ENCODE data around the gene POLD4.

Gene POLD4

DNA sequence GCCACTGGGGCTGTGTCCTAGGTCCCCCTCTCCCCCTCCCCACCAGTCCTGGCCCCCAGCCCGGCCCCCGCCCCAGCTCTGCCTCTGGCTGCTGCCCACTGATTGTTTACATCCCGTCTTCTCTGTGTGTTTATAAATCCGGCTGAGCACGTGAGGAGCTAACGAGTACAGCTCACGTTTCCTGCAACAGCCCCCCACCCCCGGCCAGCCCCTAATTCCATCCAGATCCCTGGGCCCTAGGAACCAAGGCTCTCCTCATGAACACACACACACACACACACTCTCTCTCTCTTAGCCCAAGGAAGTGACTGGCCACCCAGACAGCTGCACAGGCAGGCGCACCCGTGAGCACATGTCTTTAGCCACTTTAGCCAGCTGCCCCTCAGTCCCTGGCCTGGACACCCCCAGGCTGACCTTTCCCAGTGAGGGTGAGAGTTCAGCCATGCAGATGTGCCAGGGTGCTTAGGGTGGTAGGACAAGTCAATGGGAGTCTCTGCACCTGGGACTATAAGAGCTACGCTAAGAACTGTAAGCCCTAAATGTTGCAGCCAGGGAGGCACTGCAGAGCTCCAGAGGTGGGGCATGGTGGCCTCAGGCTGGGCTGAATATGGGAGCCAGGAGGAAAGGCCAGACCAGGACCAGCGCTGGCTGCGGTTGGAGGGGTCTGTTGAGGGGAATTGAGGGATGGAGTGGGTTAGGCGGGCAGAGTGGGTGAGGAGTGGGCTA lies 17.2 kb upstream of the POLD4 start:
- no peak for DNase-seq

DNA sequence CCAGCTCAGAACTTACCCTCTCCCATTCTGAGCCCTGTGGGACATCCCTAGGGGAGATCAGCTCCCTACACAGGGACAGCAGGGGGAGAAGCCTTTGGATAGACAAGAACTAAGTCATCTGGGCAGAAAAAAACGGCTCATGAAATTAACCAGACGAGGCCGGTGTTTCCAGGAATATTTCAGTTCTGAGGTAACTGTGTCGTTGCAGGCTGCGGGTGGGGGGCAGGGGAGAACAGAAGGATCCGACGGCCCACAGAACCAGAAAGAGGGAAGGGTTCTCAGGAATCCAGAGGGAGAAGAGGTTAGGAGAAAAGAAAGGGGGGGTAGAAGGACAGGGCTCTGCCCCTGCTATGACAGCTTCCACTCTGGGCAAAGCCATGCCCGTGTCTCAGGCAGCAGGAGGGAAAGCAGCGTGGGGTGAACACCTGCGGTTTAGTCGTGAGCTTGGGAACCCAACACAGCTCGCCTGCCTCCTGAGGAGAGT lies 16.5 kb upstream of the POLD4 start:
- DNase-seq: no peak

DNA sequence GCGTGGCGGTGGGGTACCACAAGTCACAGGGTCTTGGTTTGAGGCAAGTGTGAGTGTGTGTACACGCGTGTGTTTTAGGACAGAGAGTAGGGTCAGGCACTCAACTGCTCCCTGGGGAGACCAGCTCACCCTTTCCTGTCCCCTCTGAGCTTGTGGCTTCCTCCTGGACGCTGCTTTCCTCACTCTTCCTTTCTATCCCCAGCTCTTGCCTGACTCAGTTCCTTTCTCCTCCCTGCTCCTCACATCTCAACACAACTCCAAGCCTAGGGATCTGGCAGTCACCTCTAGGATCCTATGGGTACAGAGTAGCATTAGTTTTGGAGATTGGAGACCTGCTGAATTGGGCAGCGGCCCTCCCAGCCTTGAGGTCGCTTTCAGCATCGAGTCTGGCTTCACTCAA lies 15.9 kb upstream of the POLD4 start:
- DNase-seq: no peak

DNA sequence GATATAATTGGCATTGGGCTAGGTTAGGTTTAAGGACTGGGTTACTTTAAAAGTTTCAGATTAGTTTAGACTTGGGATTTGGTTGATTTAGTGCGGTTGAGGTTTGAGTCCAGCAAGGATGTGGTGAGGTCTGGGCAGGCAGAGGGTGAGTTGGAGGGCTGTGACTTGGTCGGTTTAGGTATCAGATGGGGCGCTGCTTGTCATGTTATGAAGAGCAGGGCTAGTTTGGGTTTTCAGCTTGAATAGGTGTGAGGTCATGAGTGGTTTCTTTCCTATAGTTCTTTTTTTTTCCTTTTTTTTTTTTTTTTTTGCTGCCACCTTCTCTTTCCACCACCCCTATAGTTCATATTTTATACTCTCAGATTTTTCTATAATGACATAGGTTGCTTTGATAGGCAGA lies 15.3 kb upstream of the POLD4 start:
- no peak for DNase-seq

DNA sequence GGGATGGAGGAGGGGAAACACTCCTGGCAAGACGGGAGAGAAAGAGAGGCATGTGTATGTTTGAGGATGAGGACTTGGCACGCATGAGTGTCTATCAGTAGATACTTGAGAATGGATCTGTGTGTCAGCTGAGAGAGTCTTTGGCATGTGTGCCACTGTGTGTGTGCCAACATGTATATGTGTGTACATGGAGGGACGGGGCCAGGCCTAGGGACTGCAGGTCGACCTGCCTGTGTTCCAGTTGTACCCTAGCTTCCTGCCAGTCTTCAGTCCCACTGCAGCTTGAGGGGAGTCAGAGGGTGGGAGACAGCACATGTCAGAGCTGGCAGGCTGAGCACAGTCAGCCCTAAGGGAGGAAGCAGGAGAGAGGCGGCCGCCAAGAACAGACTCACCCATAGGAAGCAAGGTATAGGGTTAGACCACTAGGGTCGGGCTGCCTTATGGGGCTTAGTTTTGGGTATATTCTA lies 14.4 kb upstream of the POLD4 start:
- no peak for DNase-seq

DNA sequence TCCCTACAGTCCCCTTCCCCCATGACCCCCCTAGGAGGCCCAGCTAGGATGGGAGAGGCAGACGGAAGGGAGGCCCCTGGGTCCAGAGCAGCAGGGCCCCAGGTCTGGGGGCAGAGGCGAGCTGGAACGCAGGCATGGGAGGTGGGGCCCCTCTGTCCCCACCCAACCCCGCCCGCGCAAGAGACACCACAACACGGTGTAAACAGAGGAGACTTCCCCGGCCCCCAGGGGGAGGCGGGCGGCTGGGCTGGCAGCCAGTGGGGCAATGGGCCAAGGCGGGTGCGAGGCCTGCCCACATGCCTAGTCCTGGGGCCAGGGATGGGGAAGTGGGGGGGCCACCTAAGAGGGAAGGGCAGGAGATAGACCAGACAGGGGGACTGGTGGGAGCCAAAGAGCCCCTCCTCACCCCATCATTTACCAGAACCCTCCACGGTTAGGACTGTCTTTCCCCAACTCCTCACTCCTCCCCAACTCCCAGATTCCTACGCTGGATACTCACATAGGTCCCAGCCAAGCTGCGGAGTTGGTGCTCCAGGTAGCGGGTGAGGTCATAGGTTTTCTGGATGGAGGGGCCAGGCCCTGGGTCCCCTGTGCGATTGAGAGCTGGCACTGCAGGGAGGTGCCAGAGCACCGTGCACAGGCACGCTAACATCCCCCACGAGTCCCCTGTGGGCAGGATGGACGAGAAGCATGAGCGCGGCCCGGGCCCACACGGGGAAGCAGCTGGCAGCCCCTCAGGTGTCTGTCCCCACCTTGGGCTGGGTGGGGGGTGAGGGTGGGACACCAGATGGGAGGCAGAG lies 13.8 kb upstream of the POLD4 start:
- no peak for DNase-seq

DNA sequence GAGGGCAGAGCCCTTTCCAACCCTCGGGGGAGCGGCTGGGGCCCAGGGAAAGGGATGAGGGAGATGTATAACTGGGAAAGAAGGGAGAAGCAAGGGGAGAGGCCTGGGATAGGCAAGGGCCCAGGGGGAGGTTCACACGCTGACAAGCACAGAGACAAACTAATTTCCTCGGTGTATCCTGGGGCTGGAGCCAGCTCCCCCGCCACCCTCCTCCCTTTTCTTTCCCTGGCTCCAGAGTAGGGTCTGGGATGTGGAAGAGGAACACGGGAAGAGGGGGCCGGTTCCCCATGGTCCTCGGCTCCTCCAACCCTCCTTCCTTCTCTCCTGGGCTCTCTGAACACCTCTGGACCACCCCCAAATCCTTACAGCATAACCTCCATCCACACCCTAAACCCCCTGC lies 13.2 kb upstream of the POLD4 start:
- no peak for DNase-seq

DNA sequence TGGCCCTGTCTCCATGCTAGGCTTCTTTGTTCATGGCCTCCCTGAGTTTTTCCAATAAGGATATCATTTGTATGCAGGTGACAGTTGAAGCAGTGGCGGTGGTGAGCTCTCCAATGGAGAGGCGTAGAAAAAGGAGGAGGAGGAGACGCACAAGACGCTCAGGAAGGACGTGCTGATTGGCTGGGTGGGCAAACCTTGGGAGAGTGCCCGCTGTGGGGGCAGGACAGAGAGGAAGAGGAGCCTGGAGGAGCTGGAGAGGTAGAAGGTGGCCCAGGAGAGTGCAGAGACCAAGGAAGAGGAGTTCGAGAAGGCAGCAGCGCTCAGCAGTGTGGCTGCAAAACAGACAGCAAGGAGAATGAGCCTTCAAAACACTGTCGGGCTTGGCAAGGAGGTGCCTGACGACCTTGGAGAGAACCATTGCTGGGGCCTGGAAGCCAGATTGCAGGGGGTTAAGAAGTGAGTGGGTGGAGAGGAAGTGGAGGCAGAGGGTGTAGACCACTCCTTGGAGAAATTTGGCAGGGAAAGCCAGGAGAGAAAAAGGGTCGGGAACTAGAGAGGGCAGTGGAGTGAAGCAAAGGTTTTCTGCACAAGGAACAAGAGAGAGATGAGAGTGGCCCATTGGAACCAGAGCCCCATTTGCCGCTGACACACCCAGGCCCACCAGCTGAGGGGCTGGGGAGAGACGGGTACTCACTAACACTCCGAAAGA lies 12.5 kb upstream of the POLD4 start:
- no peak for DNase-seq

DNA sequence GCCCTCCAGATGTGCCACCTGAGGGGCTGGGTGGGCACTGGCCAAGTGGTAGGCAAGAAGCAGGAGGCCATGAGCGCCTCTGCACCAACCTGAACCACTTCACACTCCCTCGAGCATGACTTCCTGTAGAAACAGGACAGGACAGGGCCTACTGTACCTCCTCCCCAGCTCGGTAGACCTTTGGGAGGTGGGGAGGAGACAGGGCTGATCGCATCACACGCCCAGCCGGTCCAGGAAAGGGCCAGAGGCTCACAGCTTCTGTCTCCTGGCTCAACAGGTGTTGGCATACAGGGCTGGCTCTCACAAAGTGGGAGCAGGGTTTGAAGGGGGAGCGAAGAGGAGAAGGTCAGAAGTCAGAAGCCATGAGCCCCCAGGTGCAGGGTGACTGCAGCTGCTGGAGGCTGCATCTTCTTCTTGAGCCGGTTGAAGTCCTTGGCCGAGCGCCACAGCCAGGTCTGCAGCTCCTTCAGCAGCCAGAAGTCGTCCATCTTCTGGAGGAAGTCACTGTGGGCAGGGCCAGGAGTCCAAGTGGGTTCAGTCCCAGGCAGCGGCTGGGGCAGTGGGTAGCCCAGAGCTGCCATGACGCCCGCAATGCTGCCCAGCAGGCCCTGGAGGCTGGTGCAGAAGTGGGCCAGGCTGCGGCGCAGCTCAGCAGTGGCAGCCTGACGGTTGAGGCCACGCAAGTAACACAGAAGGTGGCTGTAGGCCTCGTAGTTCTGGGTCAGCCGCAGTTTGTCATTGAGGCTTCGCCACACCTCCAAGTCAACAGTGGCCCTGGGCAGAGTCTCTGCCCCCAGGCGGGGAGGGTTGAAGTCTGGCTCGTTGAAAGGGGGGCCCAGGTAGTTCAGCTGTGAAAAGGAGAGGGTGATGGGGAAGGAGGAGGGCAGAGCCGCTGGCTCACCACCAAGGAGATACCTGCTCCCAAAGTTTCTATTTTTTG lies 11.7 kb upstream of the POLD4 start:
- no peak for DNase-seq

DNA sequence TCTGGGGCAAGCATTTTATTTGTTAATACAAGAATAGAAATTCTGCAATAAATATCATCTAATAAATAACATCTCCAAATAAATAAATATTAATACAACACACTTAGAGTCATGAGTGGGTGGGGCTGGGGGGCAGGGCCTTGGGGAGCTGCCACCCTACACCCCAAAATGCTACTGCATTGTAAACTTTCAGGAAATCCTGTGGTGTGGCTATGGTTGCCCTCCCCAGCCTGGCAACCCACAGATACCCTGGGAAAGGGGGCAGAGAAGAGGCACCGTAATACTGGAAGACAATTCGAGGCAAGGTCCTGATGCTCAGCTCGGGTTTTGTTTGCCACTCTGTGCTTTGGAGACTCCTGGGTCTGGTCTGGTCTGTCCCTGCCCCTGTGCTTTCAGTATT lies 10.8 kb upstream of the POLD4 start:
- DNase-seq: no peak

DNA sequence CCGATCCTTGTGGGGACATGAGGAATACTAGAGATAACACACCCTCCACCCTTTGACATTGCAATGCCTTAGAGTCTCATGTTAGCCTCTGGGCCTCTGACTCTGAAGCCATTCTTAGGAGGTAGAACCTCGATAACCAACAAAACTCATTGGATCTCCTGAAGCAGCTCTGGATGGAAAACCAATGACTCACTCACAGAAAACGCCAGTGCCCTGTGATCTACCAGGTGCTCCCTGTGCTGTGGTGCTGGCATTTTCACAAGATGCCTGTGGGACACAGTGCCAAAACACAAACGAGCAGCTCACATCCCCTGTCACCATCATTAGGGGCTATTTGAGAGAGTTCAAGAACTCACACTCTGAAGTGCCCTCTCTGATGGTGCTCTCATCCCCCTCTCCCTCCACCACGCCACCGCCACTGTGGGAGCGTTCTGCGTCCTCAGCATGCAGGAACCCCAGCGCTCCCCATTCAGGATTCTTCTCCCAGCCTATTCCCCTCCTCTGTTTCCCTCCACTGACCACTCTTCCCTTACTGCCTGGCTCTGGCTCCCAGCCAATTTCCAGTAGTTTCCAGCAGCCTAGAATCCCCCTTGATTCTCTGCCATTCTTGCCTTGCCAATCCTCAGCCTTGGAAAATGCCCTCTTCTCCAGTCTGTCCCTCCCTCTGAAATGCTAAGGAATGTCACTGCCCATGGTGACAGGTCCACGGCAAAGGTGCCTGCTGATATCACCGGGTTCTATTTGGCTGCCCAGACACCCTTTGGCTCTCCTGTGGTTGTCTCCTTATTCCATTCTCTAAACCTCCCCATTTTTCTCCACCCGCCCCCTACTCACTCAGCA lies 4.7 kb upstream of the POLD4 start:
- no peak for DNase-seq

DNA sequence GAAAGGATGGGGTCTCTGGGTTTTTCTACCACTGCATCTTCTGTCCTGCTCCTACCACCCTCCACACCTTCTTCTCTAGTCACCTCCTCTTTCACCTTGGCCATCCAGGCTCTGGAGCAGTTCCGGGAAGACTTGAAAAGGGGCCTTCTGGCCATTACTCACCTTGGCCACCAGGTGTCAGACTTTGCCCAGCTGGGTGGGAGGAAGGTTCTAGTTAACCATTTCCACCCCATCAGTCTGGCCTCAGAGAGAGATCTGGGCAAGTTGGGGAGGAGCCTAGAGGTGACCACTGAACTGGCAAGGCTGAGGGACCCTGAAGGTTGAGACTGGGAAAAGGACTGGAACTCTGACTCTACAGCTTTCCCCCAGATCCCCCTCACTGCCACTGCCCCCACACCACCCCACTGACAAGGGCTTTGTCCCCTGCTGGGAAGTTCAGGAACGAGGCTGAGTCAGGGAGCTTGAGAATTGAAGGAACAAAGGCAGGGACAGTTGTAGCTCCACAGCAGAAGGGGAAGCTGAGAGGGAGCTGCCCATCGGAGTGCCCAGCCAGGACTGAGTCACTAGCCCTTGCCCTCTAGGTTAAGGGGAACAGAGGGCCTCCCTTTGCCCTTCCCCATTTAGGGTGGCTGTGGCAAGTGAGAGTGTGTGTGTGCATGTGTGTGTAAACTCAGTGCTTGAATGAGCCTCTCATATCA lies 3.7 kb upstream of the POLD4 start:
- DNase-seq: no peak

DNA sequence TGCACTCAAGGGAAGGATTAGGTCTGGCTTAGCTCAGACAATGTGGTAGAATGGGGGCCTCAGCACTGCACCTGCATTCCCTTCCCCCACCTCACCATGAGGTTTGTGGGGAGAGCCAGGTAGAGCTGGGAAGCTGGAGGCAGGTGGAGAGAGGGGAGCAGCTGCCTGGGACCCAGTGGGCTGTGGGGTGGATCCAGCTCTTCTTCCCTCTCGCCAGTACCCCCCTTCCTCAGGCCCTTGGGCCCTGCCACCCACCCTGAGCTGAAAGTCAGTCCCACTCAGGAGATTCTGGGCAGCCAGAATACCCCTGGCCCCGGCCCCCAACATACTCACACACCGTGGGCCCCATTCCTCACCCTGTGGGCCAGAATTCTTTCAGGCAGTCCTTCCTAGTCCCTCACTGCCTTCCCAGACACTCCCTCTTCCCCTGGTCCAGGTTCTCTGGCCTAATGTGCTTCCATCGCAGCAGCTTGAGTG lies 3.1 kb upstream of the POLD4 start:
- DNase-seq: no peak

DNA sequence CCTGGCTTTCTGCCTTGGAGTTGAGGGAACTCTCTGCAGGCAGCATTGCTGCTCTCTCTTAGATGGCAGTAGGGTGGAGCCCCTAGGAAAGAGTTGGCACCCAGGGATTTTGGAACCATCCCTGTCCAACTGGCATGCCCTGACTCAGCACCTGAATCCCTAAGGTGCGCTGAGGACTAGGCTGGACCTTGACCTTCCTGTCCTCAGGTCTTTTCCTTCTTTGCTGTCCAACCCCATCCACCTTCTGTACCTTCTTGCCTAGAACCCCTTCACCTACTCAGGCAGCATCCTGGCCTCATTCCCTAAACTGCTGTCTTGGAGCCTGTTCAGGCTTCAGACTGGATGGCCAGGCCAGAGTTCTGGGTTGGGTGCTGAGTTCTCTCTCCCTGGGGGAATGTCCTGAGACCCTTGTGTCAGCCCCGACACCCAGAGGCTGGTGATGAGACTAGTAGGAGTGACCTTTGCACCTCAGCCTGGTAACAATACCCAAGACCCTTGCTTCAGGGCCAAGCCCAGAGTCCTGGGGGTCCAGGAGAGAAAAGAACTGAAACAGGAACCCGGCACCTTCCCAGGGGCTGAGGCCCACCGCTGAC lies 2.5 kb upstream of the POLD4 start:
- DNase-seq: no peak

DNA sequence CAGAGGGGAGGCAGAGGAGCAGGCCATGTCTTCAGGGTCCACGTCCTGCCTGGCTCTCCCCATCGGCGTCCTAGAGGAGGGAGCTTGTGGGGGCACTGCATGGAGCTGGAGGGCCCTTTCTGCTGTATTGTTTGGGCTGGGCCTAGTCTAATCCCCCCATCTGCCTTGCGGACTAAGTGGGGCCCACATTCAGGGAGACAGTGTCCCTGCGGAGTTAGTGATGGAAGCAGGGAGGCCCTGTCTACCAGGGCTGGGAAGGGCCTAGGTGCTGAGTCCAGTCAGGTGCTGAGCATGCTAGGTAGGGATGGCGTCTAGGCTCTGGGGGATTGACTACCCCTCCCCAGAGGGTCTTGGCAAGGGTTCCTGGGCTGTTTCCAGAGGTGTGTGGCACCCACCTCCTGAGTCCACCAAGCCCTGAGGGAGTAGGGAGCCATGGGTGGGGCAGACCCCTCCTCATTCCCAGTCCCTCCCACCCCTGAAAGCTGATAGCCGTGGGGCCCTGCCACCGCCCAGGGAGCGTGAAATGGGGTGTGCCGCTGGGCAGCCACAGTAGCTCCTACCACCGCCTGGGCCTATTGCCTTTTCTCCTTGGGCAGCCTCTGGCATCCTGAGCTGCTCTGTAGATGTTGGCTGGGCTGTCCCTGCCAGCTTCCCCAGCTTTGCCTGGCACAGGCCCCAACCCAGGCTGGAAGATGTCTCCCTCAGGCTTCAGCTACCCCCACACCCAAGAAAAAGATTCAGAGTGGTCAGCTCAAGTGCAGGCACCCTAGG lies 1.9 kb upstream of the POLD4 start:
- DNase-seq: no peak

DNA sequence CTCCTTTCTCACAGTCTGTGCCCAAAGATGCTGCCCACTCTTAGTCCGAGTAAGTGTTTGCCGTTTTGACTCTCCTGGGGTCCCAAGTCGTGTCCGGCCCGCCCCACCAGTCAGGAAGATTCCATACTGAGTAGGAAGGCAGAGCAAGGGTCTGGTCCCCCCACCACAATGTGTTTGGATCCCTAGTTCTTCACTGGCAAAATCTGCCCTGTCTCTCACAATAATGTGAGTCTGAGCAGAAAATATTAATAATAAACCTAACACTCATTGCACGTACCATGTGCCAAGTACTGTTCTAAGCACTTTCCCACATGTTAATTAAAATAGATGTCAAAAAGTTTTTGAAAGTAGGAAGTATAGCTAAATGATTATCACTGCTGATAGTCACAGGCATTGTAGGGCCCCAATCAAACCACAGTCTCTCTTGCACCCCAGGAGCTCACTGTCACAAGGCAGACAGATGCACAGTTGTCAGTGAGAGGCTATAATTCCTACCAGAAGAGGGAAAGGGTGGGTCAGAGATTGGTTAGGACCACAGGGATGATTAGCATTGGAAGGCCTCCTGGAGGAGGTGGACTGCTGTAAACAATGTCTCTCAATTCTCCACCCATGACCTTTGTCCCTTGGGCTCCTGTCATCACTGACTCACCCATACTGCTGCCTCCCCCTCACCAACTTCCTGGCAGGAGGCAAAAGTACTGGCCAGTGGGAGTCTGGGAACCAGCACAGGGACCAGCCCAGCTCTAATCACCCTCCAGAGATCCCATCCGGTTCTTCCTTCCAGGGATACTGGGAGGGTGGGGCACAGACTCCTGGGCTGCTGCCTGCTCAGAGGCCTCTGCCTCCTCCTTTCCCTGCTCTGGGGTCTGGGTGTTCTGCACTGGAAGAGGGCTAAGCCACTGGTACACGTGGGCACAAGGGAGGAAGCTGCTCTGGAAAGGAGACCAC lies 1.0 kb upstream of the POLD4 start:
- no peak for DNase-seq

DNA sequence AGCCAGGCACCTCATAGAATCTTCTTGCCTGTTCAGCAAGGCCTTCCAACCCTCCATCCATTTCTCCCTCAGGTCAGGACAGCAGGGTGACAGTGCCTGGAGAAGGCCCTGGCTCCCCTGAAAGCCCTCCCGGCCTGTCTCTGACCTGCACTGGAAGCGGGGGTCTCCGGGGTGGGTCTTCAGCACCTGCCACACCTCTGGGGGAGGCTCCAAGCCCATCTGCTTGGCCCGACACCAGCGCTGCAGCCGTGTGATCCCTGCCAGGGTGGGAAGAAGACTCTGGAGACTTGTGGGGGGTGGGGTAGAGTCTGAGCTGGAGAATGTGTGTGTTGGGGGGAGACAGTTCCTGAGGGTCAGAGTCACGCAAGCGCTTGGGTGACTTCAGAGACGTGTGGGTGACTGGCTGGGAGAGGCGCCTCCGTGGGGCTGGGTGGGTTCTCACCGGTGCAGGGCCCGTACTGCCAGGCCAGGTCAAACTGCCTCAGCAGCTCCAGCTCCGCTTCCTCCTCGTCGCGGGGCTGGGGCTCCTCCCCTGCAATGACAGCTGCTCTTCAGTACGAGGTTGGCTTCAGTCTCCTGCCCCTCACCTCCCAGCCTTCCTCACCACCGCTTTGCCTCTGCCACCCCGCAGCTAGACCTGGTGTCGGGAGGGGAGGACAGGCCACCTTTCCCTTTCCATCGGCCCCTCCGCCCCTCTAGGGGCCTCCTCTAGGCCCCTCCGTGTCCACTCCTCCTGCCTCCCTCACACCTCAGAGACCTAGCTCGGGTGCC lies 615 bp downstream of the POLD4 start:
- no peak for DNase-seq

All from NCI-H1092 (cell line).